Stimulated activated CD8-positive, alpha-beta memory T cell treated with anti-CD3 and anti-CD28 coated beads, Interleukin-15, amount 100 ng/mL, for 1 hour (primary cell): ENCODE results near the gene SNX10.

Experiments
- DNase-seq: peaks from one replicate; pipeline ENCODE4 v3.0.0-alpha.2; 2020; ENCODE audit warnings: low read depth

The SNX10 gene

GRCh38 chr7:26337232-26337865, 45.7 kb downstream of the SNX10 start:
- no peak for DNase-seq

DNA sequence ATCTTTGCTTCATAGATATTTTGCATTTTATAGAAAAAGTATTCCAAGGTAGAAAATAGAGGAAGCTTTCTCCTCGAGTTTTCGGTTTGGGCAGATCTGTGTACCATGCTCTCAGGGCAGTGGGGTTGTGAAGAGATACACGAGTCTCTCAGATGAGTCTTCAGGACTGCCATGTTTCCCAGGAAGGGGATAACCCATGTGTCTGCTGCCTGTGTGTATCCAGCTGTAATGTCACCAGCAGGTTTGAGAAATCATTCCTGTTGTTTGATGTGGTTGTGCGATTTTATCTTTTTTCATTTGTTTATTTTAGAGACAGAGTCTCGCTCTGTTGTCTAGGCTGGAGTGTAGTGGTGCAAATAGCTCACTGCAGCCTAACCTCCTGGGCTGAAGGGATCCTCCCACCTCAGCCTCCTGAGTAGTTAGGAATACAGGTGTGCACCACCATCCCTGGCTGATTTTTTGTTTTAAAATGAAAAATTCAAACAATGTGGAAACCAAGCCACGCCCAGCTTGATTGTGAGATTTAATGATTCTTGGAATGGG, 48.9 kb downstream of the SNX10 start:
- DNase-seq = no peak

DNA sequence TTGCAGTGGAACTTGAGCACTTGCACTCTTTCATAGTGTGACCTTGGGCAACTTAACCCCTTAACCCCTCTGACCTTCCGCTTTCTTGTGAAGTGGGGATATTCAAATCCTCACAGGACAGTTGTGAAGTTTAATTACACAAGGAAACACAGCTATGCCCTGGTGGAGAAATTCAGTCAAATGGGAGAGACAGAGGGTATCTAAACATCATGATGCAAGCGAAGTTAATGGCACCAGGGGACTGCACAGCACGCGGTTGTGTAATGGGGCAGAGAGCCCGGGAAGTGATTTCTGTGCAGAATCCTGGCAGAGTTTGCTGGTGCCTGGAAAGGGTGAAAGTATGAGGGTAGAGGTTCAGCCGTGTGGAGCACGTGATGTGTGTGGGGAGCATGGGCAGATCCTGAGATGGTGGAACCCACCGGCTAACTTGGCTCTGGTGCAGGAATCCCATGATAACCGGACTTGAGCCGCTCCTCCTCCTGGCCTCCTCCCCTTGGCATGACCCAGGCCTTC, 51.7 kb downstream of the SNX10 start:
- no peak for DNase-seq

- no peak for DNase-seq
Observed at GRCh38 chr7:26343837-26344236, 52.2 kb downstream of the SNX10 start.

- DNase-seq = no peak
Observed at GRCh38 chr7:26345202-26345601, 53.5 kb downstream of the SNX10 start.

DNA sequence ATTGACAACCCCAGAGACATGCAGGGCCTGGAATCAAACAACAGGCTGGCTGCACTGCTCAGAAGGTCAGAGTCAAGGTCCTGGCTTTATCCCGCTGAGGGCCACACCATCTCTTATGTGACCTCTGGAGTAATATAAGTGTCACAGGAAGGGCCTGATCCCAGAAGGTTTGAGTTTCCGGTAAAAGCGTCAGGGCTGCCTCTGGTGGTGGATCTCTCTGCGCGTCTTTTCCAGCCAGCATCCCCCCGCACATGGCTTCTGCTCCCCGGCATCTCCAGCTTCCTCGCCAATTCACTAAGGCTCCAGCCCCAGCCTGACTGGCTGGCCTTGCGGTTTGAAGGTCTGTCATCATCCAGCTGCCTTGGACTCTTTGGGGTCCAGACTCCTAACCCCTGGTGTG, 54.2 kb downstream of the SNX10 start:
- DNase-seq = no peak

DNA sequence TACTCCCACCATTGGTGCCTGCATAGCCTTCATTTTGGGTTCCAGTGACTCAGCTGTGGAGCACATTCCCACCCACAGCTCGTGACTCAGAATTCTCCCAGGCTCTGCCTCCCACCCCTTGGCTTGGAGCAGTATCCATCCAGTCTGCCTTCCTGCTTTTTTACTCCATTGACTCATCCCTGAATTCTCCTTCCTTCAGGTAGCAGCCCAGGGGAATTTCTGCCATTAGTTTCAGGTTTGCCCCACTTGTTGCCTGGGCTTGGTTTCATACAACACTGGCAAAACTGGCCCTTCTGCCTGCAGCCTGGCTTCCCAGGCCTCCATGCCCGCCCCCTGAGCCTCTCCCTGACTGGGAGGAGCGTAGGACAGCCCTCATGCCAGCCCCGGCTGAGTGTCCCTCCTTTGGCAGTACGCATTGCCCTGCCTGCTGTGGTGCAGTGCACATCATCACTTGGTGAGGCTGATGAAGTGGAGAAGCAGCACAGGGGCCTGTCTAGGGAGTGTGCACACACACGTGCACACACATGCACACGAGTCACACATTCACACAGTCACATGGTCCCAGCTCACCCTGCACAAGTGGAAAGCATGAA, 55.0 kb downstream of the SNX10 start:
- DNase-seq = no peak

DNA sequence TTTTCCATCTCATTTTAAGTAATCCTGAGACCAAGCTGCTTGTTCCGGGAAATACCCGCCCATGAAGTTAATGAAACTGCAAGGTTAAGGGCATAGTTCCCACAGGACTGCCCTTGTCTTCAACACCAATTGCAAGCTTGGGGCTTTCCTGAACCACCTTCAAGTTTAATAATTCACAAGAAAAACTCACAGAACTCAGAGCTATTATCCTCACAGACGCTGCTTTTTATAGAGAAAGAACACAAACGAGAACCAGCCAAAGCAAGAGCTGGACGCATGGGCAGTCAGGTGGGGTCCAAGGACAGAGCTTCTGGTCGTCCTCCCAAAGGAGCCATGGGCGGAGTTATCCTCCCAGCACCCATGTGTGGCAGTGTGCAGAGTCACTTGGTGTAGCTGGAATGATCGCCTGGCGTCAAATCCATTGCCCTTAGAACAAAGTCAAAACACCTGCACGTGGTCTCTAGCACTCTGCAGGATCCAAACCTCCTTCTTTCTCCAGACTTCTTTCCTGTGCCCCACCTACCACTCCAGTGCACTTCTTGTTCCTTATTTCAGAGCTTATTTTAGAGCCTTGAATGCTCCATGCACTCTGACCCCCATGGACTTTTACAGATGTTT, 56.7 kb downstream of the SNX10 start:
- DNase-seq = no peak

GRCh38 chr7:26349005-26349915, 57.6 kb downstream of the SNX10 start:
- DNase-seq = no peak

DNA sequence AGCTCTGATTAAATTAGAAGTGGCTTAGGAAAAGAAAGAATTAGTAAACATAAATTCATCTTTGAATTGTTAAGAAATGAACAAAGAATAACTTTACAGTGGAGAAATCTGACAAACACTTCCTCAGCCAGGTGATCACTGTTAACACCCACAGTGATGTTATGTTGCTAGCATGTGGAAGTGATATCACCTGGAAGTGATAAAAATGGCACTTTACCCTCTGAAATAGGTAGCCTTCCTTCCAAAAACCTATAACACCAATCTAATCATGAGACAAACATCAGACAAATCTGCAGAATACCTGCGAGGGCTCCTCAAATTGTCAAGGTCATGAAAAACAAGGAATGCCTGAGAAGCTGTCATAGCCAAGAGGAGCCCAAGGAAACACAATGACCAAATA, 59.5 kb downstream of the SNX10 start:
- DNase-seq = no peak

DNA sequence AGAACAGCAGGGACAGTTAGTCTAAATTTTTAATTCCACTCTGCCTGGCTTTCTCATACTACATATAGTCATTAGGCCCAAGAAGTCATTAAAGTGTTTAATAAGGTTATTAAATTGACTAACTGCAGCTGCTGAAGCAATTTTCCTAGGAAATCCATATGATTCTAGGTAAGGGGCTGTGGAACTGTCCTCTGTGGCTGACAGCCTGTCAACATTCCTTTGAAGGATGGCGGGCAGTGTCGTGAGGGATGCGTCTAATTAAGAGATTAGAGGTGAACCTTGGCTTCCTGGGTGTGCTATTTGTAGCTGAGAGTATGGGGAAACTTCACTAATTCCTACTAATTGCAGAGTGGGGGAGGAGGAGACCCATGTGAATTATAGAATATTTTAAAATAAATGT, 64.6 kb downstream of the SNX10 start:
- no peak for DNase-seq

- no peak for DNase-seq
Observed at GRCh38 chr7:26356929-26357798, 65.5 kb downstream of the SNX10 start.

GRCh38 chr7:26357799-26358151, 66.1 kb downstream of the SNX10 start:
- DNase-seq = no peak

GRCh38 chr7:26360650-26361049, 69.0 kb downstream of the SNX10 start:
- no peak for DNase-seq

DNA sequence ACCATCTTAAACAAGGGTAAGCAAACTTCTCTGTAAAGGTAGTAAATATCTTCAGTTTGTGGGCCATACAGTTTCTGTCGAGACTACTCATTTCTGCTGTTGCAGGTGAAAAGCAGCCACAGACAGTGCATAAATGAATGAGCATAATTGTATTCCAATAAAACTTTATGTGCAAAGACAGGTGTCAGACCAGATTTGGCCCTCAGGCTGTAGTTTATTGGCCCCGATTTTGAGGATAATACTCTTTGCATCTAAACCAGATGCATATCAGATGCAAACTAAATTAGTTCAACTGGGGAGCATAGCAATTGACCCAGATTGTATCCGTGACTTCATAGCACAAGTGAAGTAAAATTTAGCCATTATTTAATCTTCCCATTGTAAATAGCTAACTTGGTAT, 70.0 kb downstream of the SNX10 start:
- no peak for DNase-seq

DNA sequence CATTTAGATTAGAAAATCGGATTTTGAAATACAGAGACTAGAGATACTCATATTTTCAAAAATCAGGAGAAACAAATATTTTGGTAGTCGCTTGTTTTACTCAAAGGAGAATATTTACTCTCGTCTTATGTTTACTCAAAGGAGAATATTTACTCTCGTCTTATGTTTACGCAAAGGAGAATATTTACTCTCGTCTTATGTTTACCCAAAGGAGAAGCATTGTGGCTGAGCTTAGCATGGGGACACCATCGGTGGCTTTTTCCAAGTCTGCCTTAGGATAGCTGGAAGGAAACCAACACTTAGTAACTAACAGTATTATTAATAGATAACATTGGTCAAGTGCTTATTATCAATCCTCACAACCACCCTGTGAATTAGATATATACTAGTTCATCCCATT, 71.8 kb downstream of the SNX10 start:
- no peak for DNase-seq

DNA sequence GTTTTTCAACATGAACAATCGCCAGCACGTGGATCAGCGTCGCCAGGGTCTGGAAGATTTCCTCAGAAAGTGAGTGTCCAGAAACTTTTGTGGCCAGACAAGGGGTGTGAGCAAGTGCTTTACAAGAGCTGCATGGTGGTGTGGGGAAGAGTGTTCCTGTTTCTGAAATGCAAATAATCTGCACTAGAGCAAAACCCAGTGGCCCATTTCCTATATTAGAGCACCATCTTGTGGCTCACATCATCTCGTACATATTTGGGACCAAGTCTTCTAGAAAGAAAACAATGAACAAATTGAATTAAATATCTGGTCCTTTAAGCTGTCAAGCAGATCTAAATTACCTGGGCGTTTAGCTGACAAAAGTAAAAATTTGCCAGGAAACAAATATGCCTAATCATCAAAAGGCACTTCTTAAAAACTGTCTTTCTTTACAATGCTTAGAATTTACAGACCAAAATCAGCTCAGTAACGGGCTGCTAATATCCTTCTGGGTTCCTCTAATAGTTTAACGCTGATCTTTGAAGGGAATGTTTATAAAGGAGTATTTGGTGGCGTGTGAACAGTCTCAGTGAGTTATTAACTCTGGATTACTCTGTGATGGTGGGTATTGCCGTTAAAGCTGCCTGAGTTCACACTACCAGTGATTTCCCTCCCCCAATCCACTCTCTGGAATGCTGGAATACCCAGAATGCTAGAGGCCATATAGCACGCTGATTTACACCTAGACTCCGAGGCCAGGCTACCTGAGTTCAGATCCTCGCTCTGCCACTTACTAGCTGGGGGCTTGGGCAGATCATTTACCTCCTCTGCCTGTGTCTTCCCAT, 73.6 kb downstream of the SNX10 start:
- no peak for DNase-seq

DNA sequence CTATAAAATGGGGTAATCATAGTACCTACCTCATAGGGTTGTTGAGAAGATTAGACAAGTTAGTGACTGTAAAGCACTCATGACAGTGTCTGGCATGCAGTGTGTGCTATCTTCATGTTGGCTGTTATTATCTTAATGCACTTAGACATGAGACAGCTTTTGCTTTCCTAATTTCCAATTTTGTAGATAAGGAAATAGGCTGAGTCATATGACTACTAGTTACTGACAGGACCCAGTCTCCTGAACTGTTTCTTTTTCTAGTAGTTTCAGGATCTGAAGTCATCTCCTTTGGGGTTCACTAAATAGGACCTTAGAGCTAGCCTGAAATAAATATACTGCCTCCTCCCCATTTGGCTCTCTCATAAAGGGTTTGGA, 74.2 kb downstream of the SNX10 start:
- no peak for DNase-seq

- no peak for DNase-seq
Observed at GRCh38 chr7:26367219-26367711, 75.6 kb downstream of the SNX10 start.

DNA sequence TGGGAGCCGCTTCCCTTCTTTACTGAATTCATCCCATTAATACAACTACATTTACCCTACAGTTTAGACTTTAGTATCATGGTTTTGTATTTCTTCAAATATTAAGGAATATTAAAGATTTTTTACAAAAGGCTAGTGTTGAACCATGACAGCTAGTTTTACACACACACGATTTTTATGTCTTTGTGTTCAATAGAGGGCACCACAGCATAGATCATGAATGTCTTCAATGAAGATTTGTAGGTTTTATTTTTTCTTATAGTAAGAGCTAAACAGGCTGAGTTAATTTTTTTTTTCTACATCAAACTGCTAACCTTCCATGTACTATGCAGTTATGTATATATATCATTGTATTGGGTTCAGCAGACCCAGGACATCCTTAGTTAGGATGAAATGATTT, 76.9 kb downstream of the SNX10 start:
- no peak for DNase-seq
